Left lung (tissue), 10 donors: ENCODE results near the gene CCDC117. TPM values are rescaled to one million over a fixed set of nuclear protein-coding genes. Genes with fewer than 3 reads are reported as not detected.

ENCODE experiments used
- ATAC-seq: fragments of 200-7000 bp; cut with Tn5 transposase; one replicate; pipeline ENCODE4 v1.9.1; 2020; ENCODE audit warnings: moderate library complexity
- DNase-seq, 4 donors: peaks; one replicate each; pipeline ENCODE4 v3.0.0-alpha.2; 2013 to 2020
- H3K27ac ChIP-seq, 2 donors: fragments of 200-600 bp; sonication (generic) in 1 of 2; one replicate each; pipeline versions ENCODE4 v1.5.0 to v1.8.0; 2020 to 2021
- H3K27me3 ChIP-seq, 2 donors: fragments of 200-600 bp; sonication (generic) in 1 of 2; one replicate each; pipeline versions ENCODE4 v1.5.0 to v1.8.0; 2020 to 2021
- H3K36me3 ChIP-seq, 2 donors: fragments of 200-600 bp; sonication (generic) in 1 of 2; one replicate each; pipeline versions ENCODE4 v1.5.0 to v1.8.0; 2020 to 2021
- H3K4me1 ChIP-seq, 2 donors: fragments of 200-600 bp; one replicate each; pipeline ENCODE4 v1.8.0; 2021
- H3K4me3 ChIP-seq, 2 donors: fragments of 200-600 bp; sonication (generic) in 1 of 2; one replicate each; pipeline versions ENCODE4 v1.5.0 to v1.8.0; 2020 to 2021; ENCODE audit warnings: mild to moderate bottlenecking in 1 of 2
- H3K9me3 ChIP-seq, 2 donors: fragments of 200-600 bp; sonication (generic) in 1 of 2; one replicate each; pipeline versions ENCODE4 v1.5.0 to v1.8.0; 2020 to 2021
- intact Hi-C, 2 donors: fragments of 100-400 bp; cut with DNase I; formaldehyde crosslinking; loops; one replicate each; pipeline versions ENCODE4 v1.11.2 to v1.14.2; 2022
- polyA plus RNA-seq, 6 donors: library from polyadenylated mRNA; unstranded; fragments of 120-200 nt; gene quantifications; one replicate each; pipeline ENCODE4 v1.2.1, GENCODE V29; 2013; ENCODE audit not compliant: insufficient read length in 6 of 6
- total RNA-seq, 2 donors: library from RNA; stranded (reverse); fragmentation: NEBNext Ultra II Directional; extraction: Animal tissue kit (Norgen Biotek cat#: 25700); gene quantifications; one replicate each; pipeline ENCODE4 v1.2.1, GENCODE V29; 2021
- TF ChIP-seq, protein P1 (sequence below), 2 donors: fragments of 200-600 bp; sonication (generic) in 1 of 2; IDR thresholded peaks; one replicate each; pipeline versions ENCODE4 v1.5.0 to v1.8.0; 2021; ENCODE audit warnings: antibody characterized with exemption in 2 of 2
- donor health status: DM: no; HTN: yes; CAD: no.
- donor health status: DM: no; HTN: no; CAD: no.

CCDC117 gene
- total and polyA plus RNA-seq, 8 donors, result 23.5 to 45.6 (median 34.4) TPM

DNA sequence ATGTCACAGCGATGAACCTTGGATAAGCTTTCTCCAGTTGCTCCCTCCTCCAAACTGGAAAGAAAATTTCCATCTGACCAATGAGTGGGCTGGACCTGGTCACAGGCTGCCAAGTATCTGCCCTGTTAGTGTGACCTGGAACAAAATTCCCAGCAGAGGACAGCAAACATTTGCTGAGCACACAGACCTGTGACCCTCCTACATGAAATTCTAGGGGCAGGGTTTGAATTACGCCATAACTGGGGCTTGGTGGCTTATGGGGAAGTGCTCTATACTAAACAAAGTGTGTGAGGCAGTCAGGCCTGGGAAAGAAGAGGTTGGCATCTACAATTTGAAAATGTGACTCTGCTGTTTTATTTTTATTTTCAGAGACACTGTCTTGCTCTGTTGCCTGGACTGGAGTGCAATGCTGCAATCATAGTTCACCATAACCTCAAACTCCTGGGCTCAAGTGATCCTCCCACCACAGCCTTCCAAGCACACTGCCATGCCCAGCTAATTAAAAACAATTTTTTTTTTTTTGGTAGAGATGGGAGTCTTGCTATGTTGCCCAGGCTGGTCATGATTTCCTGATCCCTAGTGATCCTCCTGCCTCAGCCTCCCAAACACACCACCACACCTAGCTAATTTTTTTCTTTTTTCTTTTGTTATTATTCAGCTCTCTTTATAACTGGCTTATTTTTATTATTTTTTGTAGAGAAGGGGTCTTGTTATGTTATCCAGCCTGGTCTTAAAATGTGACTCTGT, 41.5 kb downstream of the CCDC117 start:
- H3K4me1 ChIP-seq, result peaks cover 49 to 83% of the 10 kb centered on the region in 2 donors
- DNase-seq (peak in 1 of 4 donors; percentile 72), ATAC-seq (peak; percentile 84)
- no peaks in the 10 kb centered on the region for H3K36me3 ChIP-seq
- intact Hi-C loops, result no loop called here
- peak overlapping the region; percentile 78 to 87 for H3K27ac ChIP-seq
- H3K9me3 ChIP-seq, result no peaks in the 10 kb centered on the region
- no peak overlapping the region for H3K4me3 ChIP-seq
- TF ChIP-seq, protein P1, sequence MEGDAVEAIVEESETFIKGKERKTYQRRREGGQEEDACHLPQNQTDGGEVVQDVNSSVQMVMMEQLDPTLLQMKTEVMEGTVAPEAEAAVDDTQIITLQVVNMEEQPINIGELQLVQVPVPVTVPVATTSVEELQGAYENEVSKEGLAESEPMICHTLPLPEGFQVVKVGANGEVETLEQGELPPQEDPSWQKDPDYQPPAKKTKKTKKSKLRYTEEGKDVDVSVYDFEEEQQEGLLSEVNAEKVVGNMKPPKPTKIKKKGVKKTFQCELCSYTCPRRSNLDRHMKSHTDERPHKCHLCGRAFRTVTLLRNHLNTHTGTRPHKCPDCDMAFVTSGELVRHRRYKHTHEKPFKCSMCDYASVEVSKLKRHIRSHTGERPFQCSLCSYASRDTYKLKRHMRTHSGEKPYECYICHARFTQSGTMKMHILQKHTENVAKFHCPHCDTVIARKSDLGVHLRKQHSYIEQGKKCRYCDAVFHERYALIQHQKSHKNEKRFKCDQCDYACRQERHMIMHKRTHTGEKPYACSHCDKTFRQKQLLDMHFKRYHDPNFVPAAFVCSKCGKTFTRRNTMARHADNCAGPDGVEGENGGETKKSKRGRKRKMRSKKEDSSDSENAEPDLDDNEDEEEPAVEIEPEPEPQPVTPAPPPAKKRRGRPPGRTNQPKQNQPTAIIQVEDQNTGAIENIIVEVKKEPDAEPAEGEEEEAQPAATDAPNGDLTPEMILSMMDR (IDR thresholded peaks at IDR 0.05), result no peak
- H3K27me3 ChIP-seq, result no peaks in the 10 kb centered on the region

DNA sequence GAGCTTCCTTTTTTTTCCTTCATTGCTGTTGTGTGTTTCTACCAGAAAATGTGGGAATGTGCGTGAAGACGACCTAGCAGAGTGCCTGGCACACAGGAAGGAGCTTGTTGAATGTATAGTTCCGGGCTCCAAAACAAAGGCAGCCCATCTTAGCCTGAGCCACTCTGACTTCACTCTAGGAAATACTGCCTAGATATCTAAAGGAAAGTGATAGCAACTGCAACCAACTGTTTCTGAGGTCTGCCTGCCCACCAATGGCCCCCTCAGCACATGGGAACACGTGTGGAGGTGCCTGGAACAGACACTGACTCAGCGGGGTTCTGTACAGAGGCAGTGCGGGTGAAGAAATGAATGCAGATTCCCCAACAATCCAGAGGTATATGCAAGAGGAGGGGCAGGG, 42.6 kb downstream of the CCDC117 start:
- peak overlapping the region in 1 of 2 donors; percentile 87 for H3K27ac ChIP-seq
- H3K4me1 ChIP-seq, result peaks cover 53 to 78% of the 10 kb centered on the region in 2 donors
- DNase-seq, result no peak

DNA sequence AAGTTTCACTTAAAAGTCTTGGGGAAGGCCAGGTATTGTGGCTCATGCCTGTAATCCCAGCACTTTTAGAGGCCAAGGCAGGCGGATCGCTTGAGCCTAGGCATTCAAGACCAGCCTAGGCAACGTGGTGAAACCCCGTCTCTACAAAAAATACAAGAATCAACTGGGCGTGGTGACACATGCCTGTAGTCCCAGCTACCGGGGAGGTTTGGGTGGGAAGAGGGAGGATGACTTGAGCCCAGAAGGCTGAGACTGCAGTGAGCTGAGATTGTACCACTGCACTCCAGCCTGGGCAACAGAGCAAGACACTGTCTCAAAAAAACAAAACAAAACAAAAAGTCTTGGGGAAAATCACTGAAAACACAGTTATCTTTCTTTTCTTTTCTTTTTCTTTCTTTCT, 43.2 kb downstream of the CCDC117 start:
- no peaks in the 10 kb centered on the region for H3K36me3 ChIP-seq
- TF ChIP-seq, protein P1 (IDR thresholded peaks at IDR 0.05), result no peak
- no peak overlapping the region for H3K4me3 ChIP-seq
- ATAC-seq, result no peak
- no peaks in the 10 kb centered on the region for H3K9me3 ChIP-seq
- H3K27me3 ChIP-seq, result no peaks in the 10 kb centered on the region
- peak overlapping the region in 1 of 2 donors; percentile 23 for H3K27ac ChIP-seq
- intact Hi-C loops, result no loop called here
- DNase-seq, result no peak
- peaks cover 53 to 72% of the 10 kb centered on the region in 2 donors for H3K4me1 ChIP-seq

More for the DNA sequence above, 42.6 kb downstream of the CCDC117 start:
- Histone ChIP-seq H3K36me3 (no peaks in the 10 kb centered on the region), H3K4me3 (no peak overlapping the region), H3K27me3 (no peaks in the 10 kb centered on the region), H3K9me3 (no peaks in the 10 kb centered on the region)
- TF ChIP-seq, protein P1 (IDR thresholded peaks at IDR 0.05), result no peak
- no peak for ATAC-seq
- intact Hi-C loops, result no loop called here

DNA sequence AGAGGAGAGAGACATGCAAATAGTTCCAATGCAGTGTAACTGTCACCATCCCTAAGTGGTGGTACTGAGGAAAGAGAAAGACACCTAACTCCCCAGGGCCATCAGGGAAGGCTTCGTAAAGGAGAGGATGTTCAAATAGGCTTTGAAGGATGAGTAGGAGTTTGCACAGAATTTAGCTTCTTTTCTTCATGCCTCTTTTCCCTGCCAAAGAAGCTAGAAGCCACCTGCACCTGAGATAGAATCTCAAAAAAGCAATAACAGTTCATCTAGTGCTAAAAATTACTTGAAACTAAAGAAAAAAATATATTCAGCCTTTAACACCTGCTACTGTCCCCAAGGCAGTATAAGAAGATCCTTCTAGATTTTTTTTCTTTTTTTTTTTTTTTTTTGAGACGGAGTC, 44.6 kb downstream of the CCDC117 start:
- Histone ChIP-seq H3K27me3 (no peaks in the 10 kb centered on the region), H3K4me3 (no peak overlapping the region), H3K9me3 (no peaks in the 10 kb centered on the region), H3K4me1 (peaks cover 39 to 59% of the 10 kb centered on the region in 2 donors), H3K27ac (peak overlapping the region in 1 of 2 donors; percentile 70), H3K36me3 (no peaks in the 10 kb centered on the region)
- TF ChIP-seq, protein P1 (IDR thresholded peaks at IDR 0.05), result no peak
- DNase-seq (no peak), ATAC-seq (no peak)
- intact Hi-C loops, result no loop called here

DNA sequence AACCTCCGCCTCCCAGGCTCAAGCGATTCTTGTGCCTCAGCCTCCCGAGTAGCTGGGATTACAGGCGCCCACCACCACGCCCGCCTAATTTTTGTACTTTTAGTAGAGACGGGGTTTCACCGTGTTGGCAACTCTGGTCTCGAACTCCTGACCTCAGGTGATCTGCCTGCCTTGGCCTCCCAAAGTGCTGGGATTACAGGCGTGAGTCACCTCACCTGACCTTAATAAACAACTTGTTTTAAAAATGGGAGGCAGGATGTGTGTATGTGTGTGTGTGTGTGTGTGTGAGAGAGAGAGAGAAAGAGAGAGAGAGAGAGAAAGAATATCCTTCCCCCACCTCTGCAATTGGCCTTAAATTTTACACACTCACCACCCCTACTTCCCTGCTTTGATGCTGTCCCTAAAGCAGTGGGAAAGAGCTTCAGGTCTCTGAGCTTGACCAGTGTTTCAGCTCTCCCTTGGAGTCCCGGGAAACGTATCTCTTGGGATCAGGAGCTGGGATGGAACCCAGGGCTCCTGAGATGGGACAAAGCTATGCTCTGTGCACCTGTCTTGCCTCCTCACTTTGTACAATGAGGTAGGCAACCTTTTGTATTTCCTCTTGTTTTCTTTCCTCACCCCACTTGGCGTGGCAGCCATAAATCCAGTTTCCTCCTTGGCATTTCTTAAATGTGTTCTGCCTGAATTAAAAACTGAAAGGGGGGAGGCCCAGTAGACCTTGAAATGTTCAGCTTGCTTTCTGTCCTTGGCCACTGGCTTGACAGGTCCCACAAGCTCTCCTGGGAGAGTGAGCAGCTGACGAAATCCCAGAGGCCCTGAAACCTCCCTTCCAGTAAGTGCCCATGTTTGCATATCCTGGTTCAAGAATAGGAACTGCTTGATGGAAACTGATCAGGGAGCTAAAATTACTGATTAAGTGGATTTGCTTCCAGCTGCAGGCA, 45.7 kb downstream of the CCDC117 start:
- H3K4me1 ChIP-seq, result peaks cover 28 to 48% of the 10 kb centered on the region in 2 donors
- no peaks in the 10 kb centered on the region for H3K36me3 ChIP-seq
- H3K9me3 ChIP-seq, result no peaks in the 10 kb centered on the region
- TF ChIP-seq, protein P1 (IDR thresholded peaks at IDR 0.05), result no peak
- no peaks in the 10 kb centered on the region for H3K27me3 ChIP-seq
- DNase-seq, result peak in 2 of 4 donors; percentile 79 to 81
- ATAC-seq, result peak; percentile 76
- intact Hi-C loops, result no loop called here
- H3K27ac ChIP-seq, result peak overlapping the region; percentile 70 to 72
- H3K4me3 ChIP-seq, result no peak overlapping the region
